Choroid plexus epithelial cell (primary cell): ENCODE measurements around the gene TCF3.

Source experiments
- DNase-seq: peaks from one replicate; pipeline ENCODE4 v3.0.0-alpha.2; 2010; ENCODE audit warnings: low read depth
- H3K4me3 ChIP-seq: 2 replicates; pipeline ENCODE4 v1.5.1; 2011; ENCODE audit warnings: low read depth, mild to moderate bottlenecking, control low read depth, low read length, moderate library complexity
- TF ChIP-seq, protein P1 (sequence below): conservative IDR thresholded peaks from 2 replicates; pipeline ENCODE4 v1.5.1; 2011; ENCODE audit warnings: low read depth, mild to moderate bottlenecking, control low read depth, inconsistent platforms, low read length, moderate library complexity

Gene TCF3

DNA sequence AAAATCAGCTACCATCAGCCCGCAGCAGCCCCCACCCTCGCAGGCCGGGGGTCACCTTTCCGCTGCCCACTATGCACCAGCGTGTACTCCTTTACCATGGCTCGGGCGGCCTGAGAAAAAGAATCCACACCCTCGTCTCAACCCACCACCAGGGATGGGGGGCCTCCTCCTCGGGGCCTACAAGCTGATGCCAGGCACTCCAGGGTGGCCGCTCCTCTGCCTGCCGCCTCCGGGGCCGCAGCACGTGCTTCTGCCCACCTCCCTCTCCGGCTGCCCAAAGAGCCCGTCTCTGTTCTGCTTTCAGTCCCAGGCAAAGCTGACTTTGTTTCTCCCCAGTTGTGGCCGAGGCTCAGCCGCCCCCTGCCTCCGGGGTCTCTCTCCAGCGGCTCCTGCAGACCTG lies 73.2 kb downstream of the TCF3 start:
- TF ChIP-seq, protein P1, sequence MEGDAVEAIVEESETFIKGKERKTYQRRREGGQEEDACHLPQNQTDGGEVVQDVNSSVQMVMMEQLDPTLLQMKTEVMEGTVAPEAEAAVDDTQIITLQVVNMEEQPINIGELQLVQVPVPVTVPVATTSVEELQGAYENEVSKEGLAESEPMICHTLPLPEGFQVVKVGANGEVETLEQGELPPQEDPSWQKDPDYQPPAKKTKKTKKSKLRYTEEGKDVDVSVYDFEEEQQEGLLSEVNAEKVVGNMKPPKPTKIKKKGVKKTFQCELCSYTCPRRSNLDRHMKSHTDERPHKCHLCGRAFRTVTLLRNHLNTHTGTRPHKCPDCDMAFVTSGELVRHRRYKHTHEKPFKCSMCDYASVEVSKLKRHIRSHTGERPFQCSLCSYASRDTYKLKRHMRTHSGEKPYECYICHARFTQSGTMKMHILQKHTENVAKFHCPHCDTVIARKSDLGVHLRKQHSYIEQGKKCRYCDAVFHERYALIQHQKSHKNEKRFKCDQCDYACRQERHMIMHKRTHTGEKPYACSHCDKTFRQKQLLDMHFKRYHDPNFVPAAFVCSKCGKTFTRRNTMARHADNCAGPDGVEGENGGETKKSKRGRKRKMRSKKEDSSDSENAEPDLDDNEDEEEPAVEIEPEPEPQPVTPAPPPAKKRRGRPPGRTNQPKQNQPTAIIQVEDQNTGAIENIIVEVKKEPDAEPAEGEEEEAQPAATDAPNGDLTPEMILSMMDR: no peak
- DNase-seq: no peak
- no peak overlapping the region for H3K4me3 ChIP-seq

DNA sequence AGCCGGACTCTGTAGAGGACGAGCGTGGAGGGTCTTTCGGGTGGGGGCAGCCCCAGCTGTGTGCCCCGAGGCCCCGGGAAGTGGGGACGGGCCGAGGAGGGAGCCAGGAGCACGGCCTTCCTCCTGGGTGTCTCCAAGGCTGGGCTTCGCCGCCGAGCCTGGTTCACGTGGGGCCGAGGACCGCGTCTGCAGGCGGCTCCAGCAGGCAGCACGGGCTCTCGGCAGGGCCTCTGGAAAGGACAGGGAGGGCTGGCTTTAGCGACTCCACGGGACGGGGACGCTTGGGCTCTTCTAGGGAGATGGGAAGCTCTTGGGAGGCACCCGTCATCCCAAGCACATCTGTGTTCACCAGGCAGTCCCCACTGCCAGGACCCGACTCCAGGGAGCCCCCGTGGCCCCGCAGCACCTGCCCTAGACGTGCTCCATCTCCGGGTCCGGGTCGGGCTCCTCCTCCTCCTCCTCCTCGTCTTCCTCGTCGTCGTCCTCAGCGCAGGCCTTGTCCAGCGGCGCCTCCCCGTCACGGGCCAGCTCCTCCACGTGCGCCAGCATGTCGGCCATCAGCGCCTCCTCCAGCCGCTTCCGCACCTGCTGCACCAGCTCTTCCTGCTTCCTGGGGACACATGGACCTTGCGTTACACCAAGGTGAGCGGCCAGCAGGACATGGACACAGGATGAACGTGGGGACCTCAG lies 74.3 kb downstream of the TCF3 start:
- DNase-seq: no peak
- no peak overlapping the region for H3K4me3 ChIP-seq
- TF ChIP-seq, protein P1: no peak

DNA sequence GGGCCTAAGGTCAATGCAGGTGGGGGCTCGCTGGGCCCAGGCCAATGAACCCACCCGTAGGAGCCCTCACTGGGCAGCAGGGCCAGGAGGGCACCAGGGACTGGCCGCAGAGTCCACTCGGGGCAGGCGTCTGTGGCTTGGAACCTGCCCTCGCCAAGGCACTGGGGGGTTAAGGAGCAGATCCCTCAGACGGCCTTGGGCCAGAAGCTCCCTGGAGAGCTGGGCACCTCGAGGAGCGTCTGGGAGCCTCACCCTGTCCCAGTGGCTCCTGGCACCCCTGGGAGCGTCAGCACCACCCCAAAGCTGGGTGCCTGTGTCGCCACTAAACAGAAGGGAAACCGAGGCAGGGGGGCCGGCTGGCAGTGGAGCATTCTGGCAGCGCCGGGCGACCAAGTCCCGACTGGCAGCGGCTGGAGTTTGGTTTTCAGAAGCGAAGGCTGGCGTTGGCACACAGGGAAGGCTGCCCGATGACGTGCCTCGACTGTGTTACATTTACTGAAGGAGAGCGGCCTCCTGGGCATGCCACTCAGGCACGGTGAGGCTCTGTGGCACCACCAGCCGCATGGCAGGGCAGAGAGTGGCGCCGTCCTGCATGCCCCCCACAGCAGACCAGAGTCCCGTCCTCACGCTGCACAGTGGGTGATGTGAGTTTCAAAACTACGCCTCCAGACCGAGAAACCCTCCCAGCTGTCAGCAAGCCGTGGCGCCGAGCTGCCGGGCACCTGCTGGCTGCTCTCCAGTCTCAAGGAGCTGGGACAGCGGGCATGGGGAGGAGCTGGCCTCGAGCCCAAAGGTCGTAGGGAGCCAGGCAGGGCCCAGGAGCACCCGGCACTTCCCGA lies 75.1 kb downstream of the TCF3 start:
- TF ChIP-seq, protein P1: no peak
- no peak for DNase-seq
- H3K4me3 ChIP-seq: no peak overlapping the region

DNA sequence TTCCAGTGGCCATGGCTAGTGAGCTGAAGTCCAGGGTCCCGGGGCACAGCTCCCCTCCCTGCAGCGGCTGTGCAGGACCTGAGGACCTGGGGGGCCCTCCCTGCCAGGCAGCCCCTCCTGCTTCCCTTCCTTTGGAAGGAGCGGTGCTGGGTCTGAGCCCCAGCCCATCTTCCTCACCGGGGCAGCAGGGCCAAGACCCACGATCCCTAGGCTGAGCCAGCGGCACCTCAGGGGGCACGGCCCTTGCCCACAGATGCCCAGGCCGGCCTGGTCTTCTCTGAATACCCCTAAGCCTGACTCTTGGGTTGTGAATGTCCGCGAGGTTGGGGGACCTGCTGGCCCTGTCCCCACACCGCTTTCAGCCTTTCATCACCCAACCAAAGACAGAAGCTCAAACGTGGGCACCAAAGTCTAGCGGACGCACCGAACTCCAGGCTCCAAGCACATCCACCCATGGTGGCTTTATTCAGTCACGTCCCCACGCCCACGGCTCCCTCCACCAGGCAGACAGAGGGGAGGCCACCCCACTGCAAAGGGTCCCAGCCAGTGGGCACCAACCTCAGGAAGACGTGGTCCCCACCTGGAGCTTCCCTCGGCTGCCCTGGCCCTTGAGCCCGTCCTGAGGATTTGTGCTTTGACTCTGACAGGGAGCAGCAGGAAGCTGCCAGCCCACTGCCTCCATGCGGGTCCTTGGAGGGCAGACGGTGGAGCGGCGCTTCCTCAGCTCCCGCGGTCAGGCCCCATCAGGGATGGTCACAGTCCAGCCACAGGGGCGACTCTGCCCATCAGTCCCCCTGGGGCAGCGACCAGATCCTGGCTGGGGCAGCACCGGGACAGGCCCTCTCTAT lies 75.9 kb downstream of the TCF3 start:
- TF ChIP-seq, protein P1: no peak
- no peak overlapping the region for H3K4me3 ChIP-seq
- no peak for DNase-seq

DNA sequence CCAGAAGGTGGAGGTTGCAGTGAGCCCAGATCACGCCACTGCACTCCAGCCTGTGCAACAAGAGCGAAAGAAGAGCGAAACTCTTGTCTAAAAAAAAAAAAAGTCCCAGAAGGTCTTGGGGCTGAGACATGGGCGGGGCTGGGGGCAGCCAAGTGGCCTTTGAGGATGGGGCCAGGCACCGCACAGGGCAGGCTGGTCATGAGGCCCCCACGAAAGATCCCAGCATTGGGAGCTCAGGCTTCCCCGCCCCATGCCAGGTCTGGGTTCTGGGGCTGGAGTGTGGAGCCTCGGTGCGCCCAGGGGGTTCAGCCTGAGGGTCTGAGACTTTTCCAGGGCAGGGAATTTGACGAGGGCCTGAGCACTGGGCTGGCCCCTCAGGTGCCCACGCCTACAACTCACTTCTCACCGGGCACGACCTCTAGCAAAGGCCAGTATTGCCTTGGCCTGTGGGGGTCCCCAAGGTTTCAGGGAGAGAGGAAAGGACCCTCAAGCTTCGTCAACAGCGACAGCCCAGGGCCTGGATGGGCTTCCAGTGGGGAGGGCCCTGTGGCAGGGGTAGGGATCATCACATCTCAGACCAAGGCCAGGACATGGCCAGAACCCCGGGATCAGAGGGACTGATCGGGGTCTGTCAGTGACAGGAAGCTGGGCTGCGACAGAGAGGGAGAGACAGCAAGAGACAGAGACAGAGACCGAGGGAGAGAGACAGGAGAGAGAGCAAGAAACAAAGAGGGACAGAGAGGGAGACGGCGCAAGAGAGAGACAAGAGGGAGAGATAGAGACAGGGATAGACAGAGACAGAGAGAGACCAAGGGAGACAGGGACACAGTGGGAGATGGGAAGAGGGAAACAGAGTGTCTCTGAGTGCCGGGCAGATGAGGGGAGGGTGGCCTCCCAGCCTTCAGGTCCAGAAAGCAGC lies 76.8 kb downstream of the TCF3 start:
- TF ChIP-seq, protein P1: no peak
- H3K4me3 ChIP-seq: no peak overlapping the region
- DNase-seq: no peak
